Measurements from ENCODE around the gene TNKS1BP1.

- no peak for TF ChIP-seq CTCF (IDR thresholded peaks at IDR 0.05; ENCODE audit: low read length)
- TF ChIP-seq EZH2 (IDR thresholded peaks at IDR 0.05; ENCODE audit: borderline replicate concordance, low read length), result no peak
Observed at GRCh38 chr11:57306940-57307565, 17.7 kb downstream of the TNKS1BP1 start.

Measured in OCI-LY1 (cell line).